ENCODE measurements around the gene VAMP7.
"Not testable (repeated sequence)": the region's sequence is repeated elsewhere in the genome, so short reads cannot be mapped to it uniquely, and the experiment has no call there.

Gene VAMP7

GRCh38 chrX:155923200-155923599 lies 42.1 kb downstream of the VAMP7 start:
- no peaks in the 10 kb centered on the region for H4K20me1 ChIP-seq (ENCODE audit: low read depth, low read length)
- H3F3A ChIP-seq (ENCODE audit: insufficient read depth), result no peaks in the 10 kb centered on the region
- TF ChIP-seq EZH2phosphoT487 (conservative IDR thresholded peaks at IDR 0.05; ENCODE audit: low read length), result no peak
- TF ChIP-seq CTCF (IDR thresholded peaks at IDR 0.05; ENCODE audit: insufficient read depth, low read length, poor library complexity, severe bottlenecking), result no peak
- H3K36me3 ChIP-seq (ENCODE audit: low read length), result peaks cover 17% of the 10 kb centered on the region; the same call in 1 of the 2 replicates
- no peaks in the 10 kb centered on the region for H3K9me3 ChIP-seq (ENCODE audit: insufficient read depth, low read length)
- H3K4me3 ChIP-seq (ENCODE audit: insufficient read depth, low read length, poor library complexity, severe bottlenecking), result no peak overlapping the region
- H3K9ac ChIP-seq (ENCODE audit: low read length), result no peak overlapping the region
- no peaks in the 10 kb centered on the region for H3K27me3 ChIP-seq (ENCODE audit: low read length)
- no peak overlapping the region for H3K4me2 ChIP-seq (ENCODE audit: low read depth, low read length, poor library complexity, severe bottlenecking)
- no peaks in the 10 kb centered on the region for H3K79me2 ChIP-seq (ENCODE audit: insufficient read depth, low read length)
- H3K9me2 ChIP-seq (replicated peaks; ENCODE audit: insufficient read depth, low read length), result no peaks in the 10 kb centered on the region
- H3K27ac ChIP-seq (ENCODE audit: low read depth, low read length), result no peak overlapping the region
- H2AFZ ChIP-seq (ENCODE audit: low read depth, low read length, severe bottlenecking), result no peak overlapping the region

DNA sequence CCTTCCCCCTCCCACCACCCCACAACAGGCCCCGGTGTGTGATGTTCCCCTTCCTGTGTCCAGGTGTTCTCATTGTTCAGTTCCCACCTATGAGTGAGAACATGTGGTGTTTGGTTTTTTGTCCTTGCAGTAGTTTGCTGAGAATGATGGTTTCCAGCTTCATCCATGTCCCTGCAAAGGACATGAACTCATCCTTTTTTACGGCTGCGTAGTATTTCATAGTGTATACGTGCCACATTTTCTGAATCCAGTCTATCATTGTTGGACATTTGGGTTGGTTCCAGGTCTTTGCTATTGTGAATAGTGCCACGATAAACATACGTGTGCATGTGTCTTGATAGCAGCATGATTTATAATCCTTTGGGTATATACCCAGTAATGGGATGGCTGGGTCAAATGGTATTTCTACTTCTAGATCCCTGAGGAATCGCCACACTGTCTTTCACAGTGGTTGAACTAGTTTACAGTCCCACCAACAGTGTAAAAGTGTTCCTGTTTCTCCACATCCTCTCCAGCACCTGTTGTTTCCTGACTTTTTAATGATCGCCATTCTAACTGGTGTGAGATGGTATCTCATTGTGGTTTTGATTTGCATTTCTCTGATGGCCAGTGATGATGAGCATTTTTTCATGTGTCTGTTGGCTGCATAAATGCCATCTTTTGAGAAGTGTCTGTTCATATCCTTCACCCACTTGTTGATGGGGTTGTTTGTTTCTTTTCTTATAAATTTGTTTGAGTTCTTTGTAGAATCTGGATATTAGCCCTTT lies 49.9 kb downstream of the VAMP7 start:
- H3K9ac ChIP-seq (ENCODE audit: low read length); H3F3A ChIP-seq (ENCODE audit: insufficient read depth); H3K27ac ChIP-seq (ENCODE audit: low read depth, low read length); H3K9me3 ChIP-seq (ENCODE audit: insufficient read depth, low read length); H3K4me3 ChIP-seq (ENCODE audit: insufficient read depth, low read length, poor library complexity, severe bottlenecking); H3K27me3 ChIP-seq (ENCODE audit: low read length); H3K4me2 ChIP-seq (ENCODE audit: low read depth, low read length, poor library complexity, severe bottlenecking); H3K9me2 ChIP-seq (replicated peaks; ENCODE audit: insufficient read depth, low read length); H2AFZ ChIP-seq (ENCODE audit: low read depth, low read length, severe bottlenecking); H4K20me1 ChIP-seq (ENCODE audit: low read depth, low read length); H3K79me2 ChIP-seq (ENCODE audit: insufficient read depth, low read length): not testable (repeated sequence)
- H3K36me3 ChIP-seq (ENCODE audit: low read length), result peaks cover 16% of the 10 kb centered on the region

DNA sequence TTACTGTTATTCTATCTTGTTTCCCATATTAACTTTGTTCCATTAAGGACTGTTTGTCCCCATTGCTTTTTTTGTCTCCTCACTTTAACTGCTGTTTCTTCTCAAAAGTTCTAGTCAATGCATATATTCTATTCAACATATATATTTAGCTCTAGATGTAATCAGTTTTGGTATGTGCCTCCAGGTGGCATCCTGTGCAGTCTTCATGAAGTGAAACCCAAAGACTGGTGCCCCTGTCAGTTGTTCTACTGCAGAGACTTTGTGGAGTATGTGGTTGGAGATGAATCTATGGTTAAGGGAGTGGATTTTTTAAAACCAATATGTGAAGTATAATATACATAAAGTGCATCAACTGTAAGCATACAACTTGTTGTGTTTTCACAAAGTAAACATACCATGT lies 57.0 kb downstream of the VAMP7 start:
- no peak for TF ChIP-seq CTCF (IDR thresholded peaks at IDR 0.05; ENCODE audit: insufficient read depth, low read length, poor library complexity, severe bottlenecking)
- TF ChIP-seq EZH2phosphoT487 (conservative IDR thresholded peaks at IDR 0.05; ENCODE audit: low read length), result no peak
- no peaks in the 10 kb centered on the region for H3K79me2 ChIP-seq (ENCODE audit: insufficient read depth, low read length)
- no peaks in the 10 kb centered on the region for H3K9me2 ChIP-seq (replicated peaks; ENCODE audit: insufficient read depth, low read length)

DNA sequence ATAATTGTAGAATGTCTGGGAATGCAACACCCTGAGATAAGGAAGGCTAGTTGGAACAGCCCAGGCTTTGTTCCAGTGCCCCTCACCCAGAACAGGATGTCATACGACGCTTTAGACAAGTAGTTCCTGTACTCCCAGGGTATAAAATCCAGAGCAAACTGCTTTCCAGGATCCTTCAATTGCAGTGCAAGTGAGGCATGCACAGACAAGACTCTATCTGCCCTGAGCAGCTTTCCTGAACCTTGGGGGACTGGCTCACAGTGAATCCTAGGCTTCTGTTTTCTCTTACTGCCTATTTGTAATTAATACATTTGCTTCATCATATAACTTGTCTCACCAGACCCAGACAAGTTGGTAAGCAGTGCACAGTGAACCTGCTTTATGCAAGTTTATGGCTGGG lies 68.0 kb downstream of the VAMP7 start:
- Histone ChIP-seq H3K36me3 (ENCODE audit: low read length) (no peaks in the 10 kb centered on the region), H2AFZ (ENCODE audit: low read depth, low read length, severe bottlenecking) (no peak overlapping the region), H3K9ac (ENCODE audit: low read length) (no peak overlapping the region), H3K9me2 (replicated peaks; ENCODE audit: insufficient read depth, low read length) (no peaks in the 10 kb centered on the region), H3K27me3 (ENCODE audit: low read length) (no peaks in the 10 kb centered on the region), H3K4me2 (ENCODE audit: low read depth, low read length, poor library complexity, severe bottlenecking) (no peak overlapping the region), H3K4me3 (ENCODE audit: insufficient read depth, low read length, poor library complexity, severe bottlenecking) (no peak overlapping the region), H3K27ac (ENCODE audit: low read depth, low read length) (no peak overlapping the region), H3K79me2 (ENCODE audit: insufficient read depth, low read length) (no peaks in the 10 kb centered on the region), H3F3A (ENCODE audit: insufficient read depth) (no peaks in the 10 kb centered on the region), H4K20me1 (ENCODE audit: low read depth, low read length) (no peaks in the 10 kb centered on the region), H3K9me3 (ENCODE audit: insufficient read depth, low read length) (no peaks in the 10 kb centered on the region)
- no peak for TF ChIP-seq CTCF (IDR thresholded peaks at IDR 0.05; ENCODE audit: insufficient read depth, low read length, poor library complexity, severe bottlenecking)
- TF ChIP-seq EZH2phosphoT487 (conservative IDR thresholded peaks at IDR 0.05; ENCODE audit: low read length), result no peak

More for the DNA sequence above, 57.0 kb downstream of the VAMP7 start:
- Histone ChIP-seq H3F3A (ENCODE audit: insufficient read depth) (no peaks in the 10 kb centered on the region), H3K9ac (ENCODE audit: low read length) (no peak overlapping the region), H3K4me2 (ENCODE audit: low read depth, low read length, poor library complexity, severe bottlenecking) (no peak overlapping the region), H3K36me3 (ENCODE audit: low read length) (no peaks in the 10 kb centered on the region; the same call in 1 of the 2 replicates), H2AFZ (ENCODE audit: low read depth, low read length, severe bottlenecking) (no peak overlapping the region), H4K20me1 (ENCODE audit: low read depth, low read length) (no peaks in the 10 kb centered on the region), H3K27me3 (ENCODE audit: low read length) (no peaks in the 10 kb centered on the region), H3K27ac (ENCODE audit: low read depth, low read length) (no peak overlapping the region), H3K4me3 (ENCODE audit: insufficient read depth, low read length, poor library complexity, severe bottlenecking) (no peak overlapping the region), H3K9me3 (ENCODE audit: insufficient read depth, low read length) (no peaks in the 10 kb centered on the region)

Data from SU-DHL-6 (cell line).